Measurements from ENCODE around the gene A2M.

The A2M gene

DNA sequence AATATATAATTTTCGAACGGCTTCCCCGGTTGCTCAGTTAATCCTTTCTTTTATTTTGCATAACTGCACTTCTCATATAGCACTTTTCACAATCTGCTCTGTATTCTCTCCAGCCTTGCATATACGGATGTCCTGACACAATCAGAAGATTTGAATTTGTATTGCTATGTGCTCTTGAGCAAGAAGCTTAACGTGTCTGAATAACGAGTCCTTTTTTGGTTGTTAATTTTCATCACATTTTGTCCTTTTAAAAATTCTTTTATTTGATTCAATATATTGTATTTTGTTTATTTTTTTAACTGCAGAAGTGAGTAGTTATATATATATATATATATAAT lies 17.6 kb downstream of the A2M start:
- DNase-seq: no peak

DNA sequence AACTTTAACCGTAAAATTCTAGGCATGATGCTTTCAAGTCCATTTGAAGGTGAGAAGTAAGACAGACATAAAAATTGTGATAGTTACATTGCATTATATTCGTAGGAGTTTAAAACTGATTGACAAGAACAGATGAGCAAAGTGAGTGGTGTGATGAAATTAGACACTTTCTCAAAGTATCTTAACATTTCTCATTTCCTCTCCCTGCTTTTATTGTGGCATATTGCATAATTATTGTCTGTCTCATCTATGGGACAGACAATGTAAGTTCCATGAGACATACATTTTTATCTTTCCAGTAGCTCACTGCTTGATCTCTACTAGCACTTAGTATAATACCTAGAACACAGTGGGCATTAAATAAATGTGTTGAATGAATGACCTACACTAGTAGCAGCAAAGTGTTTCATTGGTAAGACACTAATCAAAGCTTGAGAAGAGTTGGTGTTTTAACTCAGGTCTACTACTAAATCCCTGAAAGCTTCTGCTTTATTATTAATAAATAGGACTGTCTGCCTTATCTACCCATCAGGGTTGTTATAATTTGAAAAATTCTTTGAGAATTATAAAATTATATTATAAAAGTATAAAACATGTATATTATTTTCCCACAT lies 19.0 kb downstream of the A2M start:
- no peak for DNase-seq

DNA sequence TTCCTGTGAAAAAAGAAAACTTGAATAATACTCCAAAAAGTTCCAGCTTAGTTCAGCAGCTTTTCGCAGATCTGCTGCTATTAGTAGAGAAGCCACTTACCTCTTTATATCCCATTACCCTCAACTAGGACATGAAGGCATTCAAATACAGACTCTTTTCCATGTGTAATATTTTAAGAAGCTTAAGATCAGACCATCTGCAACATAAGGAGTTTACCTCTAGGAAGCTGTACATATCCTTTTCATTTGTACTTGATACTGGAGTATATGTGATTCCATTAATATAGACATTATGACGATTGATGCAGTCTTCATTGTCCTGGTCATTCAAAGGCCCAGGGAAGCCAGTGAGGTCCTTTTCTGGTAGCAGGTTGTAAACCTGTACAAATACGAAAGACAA lies 20.4 kb downstream of the A2M start:
- no peak for DNase-seq

DNA sequence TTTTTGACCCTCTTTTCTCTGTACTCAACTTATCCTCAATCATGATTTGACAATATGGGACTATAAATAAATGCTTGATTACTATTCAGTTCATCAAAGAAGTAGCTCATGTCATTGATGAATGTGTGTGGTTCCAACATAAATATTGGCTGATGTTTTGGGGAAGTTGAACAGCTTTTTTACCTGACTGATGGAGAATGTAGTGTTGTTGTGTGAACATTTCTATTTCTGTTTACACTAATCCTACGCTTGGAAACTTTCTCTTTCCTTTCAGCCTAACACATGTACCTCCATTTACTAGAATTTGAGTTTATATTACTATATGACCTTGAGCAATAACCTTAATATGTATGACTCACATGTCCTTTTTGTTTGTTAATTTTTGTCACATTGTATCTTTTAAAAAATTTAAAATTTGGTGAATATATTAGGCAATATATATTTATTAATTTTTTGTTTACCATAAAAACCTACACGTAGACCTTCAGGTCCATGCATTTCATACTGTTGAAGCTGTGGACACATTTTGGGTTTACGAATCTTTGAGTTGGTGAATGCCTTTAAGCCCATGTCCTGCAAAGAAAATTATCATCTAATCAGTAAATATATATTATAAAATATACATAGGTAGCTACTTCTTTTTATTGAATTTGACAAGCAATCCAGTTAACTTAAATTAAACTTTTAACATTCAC lies 21.1 kb downstream of the A2M start:
- no peak for DNase-seq

DNA sequence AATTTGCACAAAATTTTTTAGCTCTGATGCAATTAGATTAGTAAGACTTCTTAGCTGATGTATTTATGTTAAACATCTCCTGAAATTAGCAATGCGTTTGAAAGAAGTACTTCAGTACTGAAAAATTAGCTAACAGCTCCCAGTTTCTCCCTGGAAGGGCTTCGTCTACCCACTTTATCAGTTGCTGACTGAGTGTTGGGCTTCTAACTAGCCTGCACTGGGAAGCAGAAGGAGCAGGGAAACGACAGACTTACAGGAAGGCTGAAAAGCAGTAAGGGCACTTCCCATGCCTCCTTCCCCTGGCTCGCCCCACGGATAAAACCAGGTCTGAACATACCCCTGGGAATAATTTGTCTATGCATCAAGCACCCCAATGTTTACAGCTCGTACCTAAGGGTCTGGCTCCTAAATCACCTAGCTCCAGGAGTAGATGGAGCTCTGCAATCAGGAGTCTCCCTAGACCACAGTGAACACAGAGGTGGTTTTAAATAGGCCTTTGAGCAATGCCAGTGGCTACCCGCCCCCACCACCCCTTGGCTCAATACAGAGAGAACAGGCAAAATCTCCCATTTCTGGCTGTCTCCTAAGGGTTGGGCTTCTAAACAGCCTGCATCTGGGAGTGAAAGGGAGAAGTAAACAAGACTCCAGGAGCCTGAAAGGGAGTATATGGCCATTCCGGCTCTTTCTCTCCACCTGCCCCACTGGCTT lies 23.7 kb downstream of the A2M start:
- DNase-seq: no peak

DNA sequence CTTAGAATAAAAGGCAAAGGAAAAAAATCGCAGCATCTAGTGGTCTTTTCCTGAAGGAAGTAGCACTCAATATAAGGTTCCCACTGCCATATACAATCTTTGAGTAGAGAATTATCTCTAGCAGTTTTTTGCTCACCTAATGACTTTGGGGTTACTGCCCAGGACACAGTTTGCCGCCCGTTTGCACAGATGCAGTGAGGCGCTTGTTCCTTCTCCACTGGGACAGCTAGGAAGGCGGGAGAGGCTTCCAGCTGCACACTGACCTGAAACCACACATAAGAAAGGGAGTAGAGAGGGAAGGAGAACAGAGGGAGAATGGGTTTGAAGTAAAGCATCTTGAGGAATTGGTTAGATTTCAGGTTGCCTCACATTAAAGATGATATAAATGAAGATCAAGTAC lies 25.5 kb downstream of the A2M start:
- DNase-seq: no peak

DNA sequence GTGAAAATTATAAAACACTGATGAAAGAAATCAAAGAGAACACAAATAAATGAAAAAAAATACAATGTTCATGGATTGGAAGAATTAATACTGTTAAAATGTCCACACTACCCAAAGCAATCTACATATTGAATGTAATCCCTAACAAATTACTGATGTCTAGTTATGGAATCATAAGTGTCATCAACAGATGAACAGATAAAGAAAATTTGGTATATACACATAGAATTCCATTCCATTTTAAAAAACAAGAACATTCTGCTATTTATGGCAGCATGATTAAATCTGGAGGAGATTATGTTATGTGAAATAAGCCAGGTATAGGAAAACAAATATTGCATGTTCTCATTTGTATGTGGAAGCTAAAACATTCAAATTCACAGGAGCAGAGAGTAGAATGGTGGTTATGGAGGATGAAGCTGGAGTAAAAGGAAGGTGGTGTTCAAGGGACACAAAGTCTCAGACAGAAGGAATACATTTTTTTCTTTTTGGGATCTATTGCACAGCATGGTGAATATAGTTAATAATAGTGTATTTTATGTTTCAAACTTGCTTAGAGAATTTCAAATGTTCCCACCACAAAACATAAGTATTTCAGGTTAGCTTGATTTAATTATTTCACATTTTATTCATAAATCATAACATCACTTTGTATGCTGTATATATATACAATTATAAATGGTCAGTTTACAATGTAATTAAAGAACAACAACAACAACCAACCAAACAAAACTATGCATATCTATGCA lies 28.5 kb downstream of the A2M start:
- DNase-seq: no peak

DNA sequence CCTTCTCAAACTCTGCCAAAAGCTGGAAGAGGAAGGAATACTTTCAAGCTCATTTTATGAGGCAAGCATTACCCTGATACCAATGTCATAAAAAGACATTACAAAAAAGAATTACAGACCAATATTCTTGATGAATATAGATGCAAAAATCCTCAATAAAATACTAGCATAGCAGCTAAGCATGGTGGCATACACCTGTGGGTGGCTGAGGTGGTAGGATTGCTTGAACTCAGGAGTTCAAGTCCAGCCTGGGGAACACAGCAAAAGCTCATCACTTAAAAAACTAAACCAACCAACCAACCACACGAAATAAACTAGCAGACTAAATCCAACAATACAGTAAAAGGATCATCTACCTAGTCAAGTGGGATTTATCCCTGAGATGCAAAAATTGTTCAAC lies 29.6 kb downstream of the A2M start:
- no peak for DNase-seq

DNA sequence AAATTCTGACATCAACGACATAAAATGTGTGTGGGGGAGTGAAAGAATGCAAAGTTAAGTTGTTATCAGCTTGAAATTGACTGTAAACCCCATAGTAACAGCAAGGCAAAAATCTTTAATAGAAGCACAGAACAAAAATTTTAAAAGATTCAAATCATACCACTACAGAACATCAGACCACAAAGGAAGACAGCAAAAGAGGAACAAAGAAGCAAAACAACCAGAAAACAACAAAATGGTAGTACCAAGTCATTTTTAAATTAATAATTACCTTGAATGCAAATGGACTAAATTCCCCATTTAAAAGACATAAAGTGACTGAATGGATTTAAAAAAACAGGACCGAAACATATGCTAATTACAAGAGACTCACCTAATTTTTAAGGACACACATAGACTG lies 31.3 kb downstream of the A2M start:
- no peak for DNase-seq

DNA sequence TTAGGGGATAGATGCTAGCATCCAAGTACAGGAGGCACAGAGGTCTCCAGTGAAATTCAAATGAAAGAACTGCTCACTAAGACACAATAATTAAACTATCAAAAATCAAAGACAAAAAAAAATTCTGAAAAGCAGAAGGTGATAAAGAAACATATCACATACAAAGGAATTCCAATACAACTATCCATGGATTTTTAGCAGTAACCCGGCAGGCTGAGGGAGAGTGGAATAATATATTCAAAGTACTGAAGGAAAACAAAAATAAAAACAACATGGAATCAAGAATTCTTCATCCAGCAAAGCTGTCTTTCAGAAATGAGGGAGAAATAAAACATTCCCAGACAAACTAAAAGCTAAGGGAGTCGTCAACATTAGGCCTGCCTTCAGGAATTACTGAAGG lies 31.9 kb downstream of the A2M start:
- no peak for DNase-seq

DNA sequence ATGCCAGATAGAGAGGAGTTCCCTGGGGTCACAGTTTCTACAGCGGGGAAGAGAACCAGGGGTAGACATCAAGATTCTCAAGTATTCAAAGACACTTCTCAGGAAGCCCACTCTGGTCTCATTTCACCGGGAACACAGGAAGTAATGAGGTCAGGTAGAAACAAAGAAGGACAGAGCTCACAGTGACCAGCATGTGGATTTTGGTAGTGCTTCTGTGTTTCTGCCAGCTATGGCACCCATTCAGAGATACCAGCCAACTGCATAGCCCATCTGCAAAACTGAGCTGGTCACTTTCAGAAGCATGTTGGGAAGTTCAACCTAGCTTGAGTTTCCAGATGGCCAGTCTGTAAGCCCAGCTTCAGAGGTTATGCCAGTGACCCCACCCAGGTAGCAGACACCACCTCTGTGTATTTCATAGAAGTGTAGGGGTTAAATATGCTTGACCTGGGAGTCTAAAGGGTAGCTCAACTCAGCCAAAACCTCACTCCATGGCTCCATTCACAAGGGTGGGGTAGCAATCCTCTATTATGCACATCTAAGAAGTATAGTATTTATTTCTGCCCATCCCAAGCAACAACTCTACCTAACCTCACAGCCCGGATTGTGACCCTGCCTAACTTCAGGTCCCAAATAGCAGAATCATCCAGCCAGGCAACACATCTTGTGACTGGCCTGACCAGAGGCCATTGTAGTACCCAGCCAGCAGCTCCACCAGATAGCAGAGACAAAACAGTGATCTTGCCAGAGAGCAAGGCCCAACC lies 33.9 kb downstream of the A2M start:
- no peak for DNase-seq

DNA sequence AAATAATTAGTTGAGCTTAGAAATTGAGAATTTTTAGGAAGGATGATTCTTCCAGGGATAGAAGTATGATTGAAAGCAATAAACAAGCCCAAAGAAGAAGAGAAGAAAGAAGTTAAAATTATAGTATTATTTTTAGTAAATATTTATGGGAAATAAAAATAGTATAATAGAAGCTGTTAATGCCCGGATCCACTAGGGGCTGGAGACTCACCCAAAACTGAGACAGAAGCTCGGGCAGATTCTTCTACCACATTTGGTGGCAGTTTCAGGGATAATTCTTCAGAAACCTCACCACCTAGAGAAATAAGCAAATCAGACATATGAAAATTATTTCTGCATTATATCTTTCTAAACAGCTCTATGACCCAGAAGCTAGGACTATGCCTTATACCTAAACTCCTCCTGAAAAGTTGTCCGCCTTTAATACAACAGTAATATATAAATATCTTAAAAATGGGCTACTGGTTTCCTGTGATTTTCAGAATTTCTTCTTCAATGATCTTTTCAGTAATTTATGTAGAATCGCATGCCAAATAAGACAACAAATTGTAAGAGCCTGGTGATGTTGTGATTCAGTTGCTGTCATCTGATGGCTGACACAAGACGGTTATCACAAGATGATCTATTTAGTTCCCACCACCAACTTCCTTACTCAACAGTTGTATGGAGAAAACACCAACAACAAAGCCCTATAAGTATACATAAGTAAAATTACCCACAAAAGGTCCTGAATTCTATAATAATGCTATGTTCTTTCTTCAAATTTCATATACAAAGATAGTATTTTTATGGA lies 35.6 kb downstream of the A2M start:
- DNase-seq: no peak

DNA sequence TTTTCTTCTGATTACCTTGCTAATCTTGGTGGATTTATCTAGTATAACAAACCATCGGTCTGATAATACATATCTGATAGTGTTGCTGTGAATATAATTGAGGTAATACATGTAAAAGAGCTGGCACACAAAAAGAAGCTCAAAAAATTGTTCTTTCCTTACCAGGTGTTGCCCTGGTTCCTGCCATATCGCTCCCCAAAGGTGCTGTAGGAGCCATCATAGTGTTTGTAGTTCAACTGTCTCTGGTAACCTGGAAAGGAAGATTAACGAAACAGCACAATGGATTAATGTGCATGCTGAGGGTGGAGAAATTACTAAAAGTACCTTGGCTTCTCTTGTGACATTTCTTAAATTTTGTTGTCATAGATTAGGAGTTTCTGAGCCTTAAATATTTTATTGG lies 36.6 kb downstream of the A2M start:
- no peak for DNase-seq

DNA sequence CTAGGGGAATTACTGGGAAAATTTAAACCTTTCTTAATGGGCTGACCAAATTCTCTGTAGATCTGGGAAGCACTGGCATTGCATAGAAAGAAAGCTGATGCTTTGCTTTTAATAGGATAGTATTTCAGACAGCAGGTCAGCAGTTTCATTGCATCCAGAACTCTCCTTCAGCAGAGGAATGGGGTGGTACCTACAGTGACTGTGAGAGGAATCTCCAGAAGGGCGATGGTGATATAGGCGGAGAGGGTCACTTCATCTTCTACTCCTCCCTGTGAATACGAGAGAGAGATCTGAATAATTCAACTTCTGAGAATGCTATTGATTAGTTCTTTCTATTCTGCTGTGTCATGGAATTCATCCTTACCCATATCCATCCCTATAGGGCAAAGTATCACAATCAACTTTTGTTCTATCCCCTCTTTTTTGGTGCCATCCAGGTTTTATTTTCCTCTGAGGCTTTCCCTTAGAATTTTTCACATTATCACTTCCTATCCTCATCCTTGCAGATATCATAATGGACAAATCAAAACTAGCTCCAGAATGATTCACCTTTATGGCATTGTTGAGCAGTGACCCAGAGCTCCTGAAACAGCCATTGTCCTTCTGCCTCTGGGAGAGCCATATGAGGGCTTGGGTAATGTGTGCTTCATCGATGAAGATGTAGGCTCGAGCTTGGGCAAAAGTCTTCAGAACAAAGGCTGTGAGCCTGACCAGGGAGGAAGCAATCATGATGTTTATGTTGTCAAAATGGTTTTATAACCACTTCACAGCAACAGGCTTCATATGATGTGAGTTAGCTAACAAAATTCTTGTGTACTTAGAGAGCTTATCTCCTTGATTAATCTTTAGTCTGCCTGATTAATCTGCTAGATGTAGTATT lies 38.3 kb downstream of the A2M start:
- no peak for DNase-seq

DNA sequence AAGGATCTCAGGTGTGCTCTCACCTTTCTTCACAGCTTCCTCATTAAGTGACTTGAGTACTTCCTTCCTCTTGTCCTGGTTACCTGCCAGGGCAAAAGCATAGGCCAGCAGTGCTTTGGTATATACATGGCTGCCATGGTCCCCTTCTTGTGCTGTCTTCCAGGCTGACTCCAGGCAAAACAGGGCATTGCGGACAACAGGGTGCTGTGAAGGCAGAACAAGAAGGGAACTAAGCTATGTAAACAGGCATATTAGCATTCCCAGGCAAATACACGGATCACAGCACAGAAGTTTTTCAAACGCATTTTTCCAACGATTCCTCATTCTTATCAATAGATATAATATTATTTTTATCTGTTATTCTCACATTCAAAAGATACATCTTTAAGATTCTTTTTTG lies 39.0 kb downstream of the A2M start:
- no peak for DNase-seq

DNA sequence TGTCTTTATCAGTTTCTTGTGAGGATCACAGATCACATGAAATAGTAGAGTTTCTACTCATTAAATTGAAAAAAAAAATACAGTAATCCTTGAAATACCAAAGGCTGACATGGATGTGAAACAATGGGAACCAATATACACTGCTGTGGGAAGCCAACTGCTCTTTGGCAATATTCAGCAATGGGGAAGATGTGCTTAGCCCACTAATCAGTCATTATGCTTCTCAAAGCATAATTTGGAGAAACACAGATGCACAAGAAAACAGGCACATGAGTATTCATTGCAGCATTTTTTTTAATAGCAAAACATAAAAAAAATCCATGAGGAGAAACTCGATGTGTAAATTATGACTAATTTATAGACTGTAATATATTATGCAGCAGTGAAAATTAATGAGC lies 40.6 kb downstream of the A2M start:
- no peak for DNase-seq

DNA sequence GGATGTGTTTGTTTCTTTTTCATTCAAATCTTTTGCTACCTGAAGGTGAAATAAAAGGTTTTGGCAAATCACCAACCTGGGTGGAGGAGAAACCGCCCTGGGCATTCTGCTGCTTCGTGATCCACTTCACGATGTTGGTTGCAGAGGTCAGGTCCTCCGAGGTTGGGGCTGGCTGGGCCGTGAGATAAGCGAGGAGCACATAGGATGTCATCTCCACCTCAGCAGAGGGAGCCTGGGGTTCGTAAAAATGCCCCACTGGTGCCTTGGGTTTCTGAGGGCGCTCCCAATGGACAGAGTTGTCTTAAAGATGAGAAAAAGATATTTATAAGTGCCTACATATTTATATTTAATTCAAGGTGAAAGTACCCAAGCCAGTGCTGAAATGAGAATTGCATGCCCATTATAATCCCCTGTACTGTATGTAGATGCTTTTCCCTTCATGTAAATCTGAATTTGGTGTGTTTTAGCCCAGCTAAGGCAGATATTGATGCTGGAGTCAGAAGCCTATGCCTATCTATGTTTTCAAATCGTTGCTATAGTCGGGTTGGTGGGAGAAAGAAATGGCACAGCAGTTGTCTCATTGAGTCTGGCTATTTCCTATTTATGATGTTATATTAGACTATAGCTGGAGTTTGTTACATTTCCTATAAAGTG lies 41.1 kb downstream of the A2M start:
- DNase-seq: no peak

DNA sequence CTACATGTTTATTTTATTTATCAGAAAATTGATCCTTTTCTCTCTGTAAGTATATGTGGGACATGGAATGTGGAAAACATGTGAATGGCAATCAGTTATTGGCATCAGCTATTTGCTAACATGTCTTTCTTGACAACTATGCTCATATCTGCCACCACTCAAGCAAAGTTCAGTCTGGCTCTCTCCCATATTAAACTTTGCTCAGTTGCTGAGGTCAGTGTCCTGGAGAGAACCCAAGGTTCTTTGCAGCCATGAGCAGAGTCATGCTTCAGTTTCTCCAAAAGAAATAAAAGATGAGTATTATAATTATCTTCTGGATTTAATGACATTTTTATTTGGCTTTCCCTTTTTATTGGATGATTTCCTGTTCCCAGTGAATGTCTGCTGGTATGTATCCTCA lies 42.6 kb downstream of the A2M start:
- DNase-seq: no peak

DNA sequence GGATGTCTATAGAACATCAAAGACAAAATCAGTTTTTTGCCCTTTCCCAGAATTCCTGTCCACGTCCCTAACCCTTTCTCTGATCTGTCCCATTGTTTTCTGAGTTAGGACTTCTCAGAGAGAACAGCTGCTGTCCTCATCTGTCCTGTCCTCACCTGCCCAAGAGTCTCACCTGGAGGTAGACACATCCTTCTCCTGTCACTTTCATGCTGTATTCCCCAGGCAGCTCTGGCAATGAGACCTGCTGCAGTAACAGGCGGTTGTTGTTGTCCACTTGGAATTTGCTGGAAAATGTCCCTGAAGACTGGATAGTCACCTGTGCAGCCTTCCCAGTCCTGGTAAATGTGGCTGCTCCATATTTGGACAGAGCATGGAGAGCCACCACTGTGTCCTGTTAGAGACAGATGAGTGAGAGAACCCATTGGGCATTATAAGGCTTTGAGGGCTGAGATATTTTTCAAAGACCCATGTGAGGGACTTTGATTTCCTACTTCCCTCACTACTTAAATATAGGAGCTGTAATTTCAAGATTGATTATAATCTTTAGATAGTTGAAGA lies 43.2 kb downstream of the A2M start:
- DNase-seq: no peak

DNA sequence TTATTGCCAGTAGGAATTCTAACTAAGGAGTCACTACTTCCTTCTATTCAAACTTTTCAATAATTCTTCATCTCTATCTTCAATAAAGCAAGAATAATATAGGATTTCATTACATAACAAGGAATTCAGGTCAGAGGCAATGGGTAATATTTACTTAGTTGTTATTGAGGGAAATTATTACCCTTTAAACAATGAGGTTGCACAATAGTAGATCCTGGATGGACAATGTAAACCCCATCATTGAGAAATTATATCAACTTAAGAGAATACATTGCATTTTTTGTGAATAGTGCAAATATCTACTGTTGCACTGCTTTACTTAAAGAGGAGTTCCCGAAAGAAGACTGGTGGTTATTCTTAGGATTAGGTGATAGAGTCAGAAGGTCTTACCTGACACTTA lies 43.8 kb downstream of the A2M start:
- DNase-seq: no peak

Measured in NCI-H1105 (cell line).